Activated CD4-positive, alpha-beta memory T cell treated with anti-CD3 and anti-CD28 coated beads, Interleukin-2, amount 10 ng/mL, durations not matched to agents 7 days and 5 days (primary cell): ENCODE results near the gene ANKRD61. TPM values are rescaled to one million over a fixed set of nuclear protein-coding genes. Genes with fewer than 3 reads are reported as not detected.
"Not testable (repeated sequence)": the region's sequence is repeated elsewhere in the genome, so short reads cannot be mapped to it uniquely, and the experiment has no call there.

ENCODE experiments used
- CTCF ChIA-PET: fragments of 350-600 bp; sonication (Branson Sonifier 250); formaldehyde crosslinking; loops from one replicate; lab custom pipeline; 2021; ENCODE audit warnings: antibody characterized with exemption, inconsistent platforms; lab: Charles Lee
- POLR2A ChIA-PET: fragments of 350-600 bp; sonication (Branson Sonifier 250); formaldehyde crosslinking; loops from one replicate; lab custom pipeline; 2021; ENCODE audit warnings: antibody characterized with exemption; lab: Charles Lee
- DNase-seq: peaks from one replicate; pipeline ENCODE4 v3.0.0-alpha.2; 2020
- H3K27ac Mint-ChIP-seq: one replicate; pipeline ENCODE4 v1.8.0; 2021; ENCODE audit warnings: mild to moderate bottlenecking, mixed read lengths
- H3K27me3 Mint-ChIP-seq: one replicate; pipeline ENCODE4 v1.8.0; 2021; ENCODE audit warnings: mixed read lengths
- H3K36me3 Mint-ChIP-seq: one replicate; pipeline ENCODE4 v1.8.0; 2021; ENCODE audit warnings: low read depth, mixed read lengths
- H3K4me1 Mint-ChIP-seq: one replicate; pipeline ENCODE4 v1.8.0; 2021; ENCODE audit warnings: mixed read lengths
- H3K4me3 Mint-ChIP-seq: one replicate; pipeline ENCODE4 v1.8.0; 2021; ENCODE audit warnings: mild to moderate bottlenecking, mixed read lengths
- H3K9me3 Mint-ChIP-seq: one replicate; pipeline ENCODE4 v1.8.0; 2021; ENCODE audit warnings: mixed read lengths
- total RNA-seq, 2 experiments: library from RNA; stranded (reverse); gene quantifications; one replicate each; pipeline ENCODE4 v1.2.3, GENCODE V29; 2021

The ANKRD61 gene
- total RNA-seq, 2 experiments from 2014 or later = 0.20 TPM; not detected in 1

GRCh38 chr7:6035686-6036085, 4.5 kb downstream of the ANKRD61 start:
- ChIA-PET POLR2A (interaction anchor here (0.7 kb wide), 1 partner anchor 71 kb away, joined by 3 read pairs; no protein-coding TSS in a partner anchor), CTCF (no interaction called here)

GRCh38 chr7:6049780-6050179, 18.6 kb downstream of the ANKRD61 start:
- POLR2A ChIA-PET = no interaction called here
- CTCF ChIA-PET = interaction anchor here (1.0 kb wide), 1 partner anchor 52 kb away, joined by 4 read pairs; no protein-coding TSS in a partner anchor
- H3K27me3 Mint-ChIP-seq = no peaks in the 10 kb centered on the region
- H3K4me1 Mint-ChIP-seq = peaks cover 7% of the 10 kb centered on the region
- H3K36me3 Mint-ChIP-seq = peaks cover 34% of the 10 kb centered on the region
- no peak for DNase-seq
- no peaks in the 10 kb centered on the region for H3K9me3 Mint-ChIP-seq
- H3K27ac Mint-ChIP-seq = no peak overlapping the region
- H3K4me3 Mint-ChIP-seq = no peak overlapping the region

More at GRCh38 chr7:6035686-6036085, 4.5 kb downstream of the ANKRD61 start:
- no peaks in the 10 kb centered on the region for H3K9me3 Mint-ChIP-seq
- H3K4me1 Mint-ChIP-seq = peaks cover 12% of the 10 kb centered on the region
- H3K27ac Mint-ChIP-seq = no peak overlapping the region
- no peaks in the 10 kb centered on the region for H3K27me3 Mint-ChIP-seq
- no peak overlapping the region for H3K4me3 Mint-ChIP-seq
- H3K36me3 Mint-ChIP-seq = peaks cover 59% of the 10 kb centered on the region
- DNase-seq = no peak

GRCh38 chr7:6051185-6051584, 20.0 kb downstream of the ANKRD61 start:
- H3K9me3 Mint-ChIP-seq, POLR2A ChIA-PET, CTCF ChIA-PET, DNase-seq, H3K27ac Mint-ChIP-seq, H3K4me3 Mint-ChIP-seq, H3K27me3 Mint-ChIP-seq: not testable (repeated sequence)
- peaks cover 12% of the 10 kb centered on the region for H3K4me1 Mint-ChIP-seq
- peaks cover 34% of the 10 kb centered on the region for H3K36me3 Mint-ChIP-seq

- peaks cover 25% of the 10 kb centered on the region for H3K4me1 Mint-ChIP-seq
- no peaks in the 10 kb centered on the region for H3K9me3 Mint-ChIP-seq
- no peak overlapping the region for H3K27ac Mint-ChIP-seq
- no peak overlapping the region for H3K4me3 Mint-ChIP-seq
- no peak for DNase-seq
- CTCF ChIA-PET = interaction anchor here (1.0 to 1.4 kb wide), 5 partner anchors 9 to 59 kb away, joined by 3 to 7 read pairs (median 3); partner anchors contain the start of gene PMS2
- H3K27me3 Mint-ChIP-seq = no peaks in the 10 kb centered on the region
- POLR2A ChIA-PET = no interaction called here
- peaks cover 20% of the 10 kb centered on the region for H3K36me3 Mint-ChIP-seq
Measured at GRCh38 chr7:6056616-6057015, 25.4 kb downstream of the ANKRD61 start.

GRCh38 chr7:6057316-6058129, 26.3 kb downstream of the ANKRD61 start:
- ChIA-PET POLR2A (interaction anchor here (0.7 kb wide), 1 partner anchor 497 kb away, joined by 3 read pairs; no protein-coding TSS in a partner anchor), CTCF (interaction anchor here (0.9 to 1.4 kb wide), 5 partner anchors 10 to 60 kb away, joined by 3 to 7 read pairs (median 3); partner anchors contain the start of gene PMS2)
- DNase-seq = no peak
- H3K27me3 Mint-ChIP-seq = no peaks in the 10 kb centered on the region
- peak overlapping the region; percentile 97 for H3K4me3 Mint-ChIP-seq
- no peaks in the 10 kb centered on the region for H3K9me3 Mint-ChIP-seq
- peaks cover 19% of the 10 kb centered on the region for H3K36me3 Mint-ChIP-seq
- H3K4me1 Mint-ChIP-seq = peaks cover 25% of the 10 kb centered on the region
- peak overlapping the region; percentile 99 for H3K27ac Mint-ChIP-seq

GRCh38 chr7:6059941-6060340, 28.8 kb downstream of the ANKRD61 start:
- H3K36me3 Mint-ChIP-seq, H3K9me3 Mint-ChIP-seq, DNase-seq, POLR2A ChIA-PET, H3K27ac Mint-ChIP-seq, H3K27me3 Mint-ChIP-seq: not testable (repeated sequence)
- CTCF ChIA-PET = interaction anchor here (1.0 to 1.4 kb wide), 2 partner anchors 12 to 14 kb away, joined by 3 read pairs; no protein-coding TSS in a partner anchor
- peaks cover 22% of the 10 kb centered on the region for H3K4me1 Mint-ChIP-seq
- peak overlapping the region; percentile 7 for H3K4me3 Mint-ChIP-seq

- H3K9me3 Mint-ChIP-seq = no peaks in the 10 kb centered on the region
- ChIA-PET POLR2A (no interaction called here), CTCF (no interaction called here)
- no peak overlapping the region for H3K27ac Mint-ChIP-seq
- no peaks in the 10 kb centered on the region for H3K36me3 Mint-ChIP-seq
- H3K4me1 Mint-ChIP-seq = no peaks in the 10 kb centered on the region
- H3K27me3 Mint-ChIP-seq = no peaks in the 10 kb centered on the region
- H3K4me3 Mint-ChIP-seq = no peak overlapping the region
- DNase-seq = no peak
Measured at GRCh38 chr7:6071406-6071805, 40.2 kb downstream of the ANKRD61 start.

- Mint-ChIP-seq H3K4me1 (no peaks in the 10 kb centered on the region), H3K27ac (no peak overlapping the region), H3K9me3 (no peaks in the 10 kb centered on the region), H3K4me3 (no peak overlapping the region), H3K36me3 (no peaks in the 10 kb centered on the region), H3K27me3 (no peaks in the 10 kb centered on the region)
- POLR2A ChIA-PET = no interaction called here
- CTCF ChIA-PET = no interaction called here
- DNase-seq = no peak
Measured at GRCh38 chr7:6074612-6075380, 43.6 kb downstream of the ANKRD61 start.

- Mint-ChIP-seq H3K27me3 (no peaks in the 10 kb centered on the region), H3K9me3 (no peaks in the 10 kb centered on the region), H3K36me3 (no peaks in the 10 kb centered on the region), H3K4me1 (peaks cover 5% of the 10 kb centered on the region), H3K27ac (no peak overlapping the region), H3K4me3 (no peak overlapping the region)
- POLR2A ChIA-PET = no interaction called here
- CTCF ChIA-PET = no interaction called here
- no peak for DNase-seq
Measured at GRCh38 chr7:6078548-6078947, 47.4 kb downstream of the ANKRD61 start.

- H3K4me1 Mint-ChIP-seq, H3K27ac Mint-ChIP-seq, H3K36me3 Mint-ChIP-seq, DNase-seq, H3K4me3 Mint-ChIP-seq, H3K9me3 Mint-ChIP-seq, H3K27me3 Mint-ChIP-seq: not testable (repeated sequence)
- ChIA-PET POLR2A (interaction anchor here (1.8 kb wide), 1 partner anchor 12 kb away, joined by 5 read pairs; no protein-coding TSS in a partner anchor), CTCF (interaction anchor here (0.6 to 1.2 kb wide), 3 partner anchors 25 to 380 kb away, joined by 3 to 4 read pairs (median 3); no protein-coding TSS in a partner anchor)
Measured at GRCh38 chr7:6083047-6083446, 51.9 kb downstream of the ANKRD61 start.
